OCI-LY3 (cell line): ENCODE results near the gene SPAG6.
A peak's percentile ranks its signal among the peaks of the same experiment; 100 is the strongest.

Experiments used
- H2AFZ ChIP-seq: fragments of 200-600, 300-600 bp; shearing (Covaris generic); 2 replicates; pipeline ENCODE4 v1.6.0; 2014; ENCODE audit warnings: antibody characterized with exemption, low read depth, low read length
- H3K27ac ChIP-seq: fragments of 200-600, 300-600 bp; sonication (generic); 2 replicates; pipeline ENCODE4 v1.5.1; 2014; ENCODE audit warnings: mild to moderate bottlenecking, low read length, moderate library complexity, mixed read lengths
- H3K27me3 ChIP-seq: fragments of 200-600, 300-600 bp; sonication (generic); 2 replicates; pipeline ENCODE4 v1.6.1; 2014; ENCODE audit warnings: low read depth, low read length, mixed read lengths
- H3K36me3 ChIP-seq: fragments of 200-600, 300-600 bp; sonication (generic); replicated peaks from 2 replicates; pipeline ENCODE3; 2014; ENCODE audit warnings: low read depth, low read length, mixed read lengths
- H3K4me1 ChIP-seq: fragments of 300-600, 200-600 bp; sonication (generic); 2 replicates; pipeline ENCODE4 v1.6.1; 2014; ENCODE audit warnings: low read length, mixed read lengths
- H3K4me2 ChIP-seq: fragments of 200-600, 300-600 bp; sonication (generic); 2 replicates; pipeline ENCODE4 v1.6.1; 2014; ENCODE audit warnings: low read length, mixed read lengths
- H3K4me3 ChIP-seq: fragments of 300-600, 200-600 bp; sonication (generic); 2 replicates; pipeline ENCODE4 v1.5.1; 2014; ENCODE audit warnings: antibody characterized with exemption, mild to moderate bottlenecking, low read length, moderate library complexity
- H3K79me2 ChIP-seq: fragments of 300-600, 200-600 bp; shearing (Covaris generic); 2 replicates; pipeline ENCODE4 v1.6.1; 2014; ENCODE audit warnings: mild to moderate bottlenecking, low read length, mixed read lengths
- H3K9ac ChIP-seq: fragments of 300-600, 200-600 bp; shearing (Covaris generic); 2 replicates; pipeline ENCODE4 v1.6.0; 2014; ENCODE audit warnings: mild to moderate bottlenecking, low read length, moderate library complexity
- H3K9me3 ChIP-seq: fragments of 200-600, 300-600 bp; shearing (Covaris generic); 2 replicates; pipeline ENCODE4 v1.6.1; 2014; ENCODE audit warnings: low read length, mixed read lengths; ENCODE audit not compliant: insufficient read depth
- H4K20me1 ChIP-seq: fragments of 200-600, 300-600 bp; sonication (generic); 2 replicates; pipeline ENCODE4 v1.6.1; 2016; ENCODE audit warnings: low read length, mixed read lengths; ENCODE audit not compliant: insufficient read depth
- CTCF ChIP-seq: fragments of 200-600, 300-600 bp; sonication (generic); IDR thresholded peaks from 2 replicates; pipeline ENCODE4 v1.5.1; 2014; ENCODE audit warnings: antibody characterized with exemption, low read length, low read depth
- EZH2phosphoT487 ChIP-seq: fragments of 200-600 bp; shearing (Covaris generic); IDR thresholded peaks from 2 replicates; pipeline ENCODE4 v1.6.1; 2018; ENCODE audit warnings: antibody characterized with exemption, mixed run types, low read depth

Gene SPAG6

GRCh38 chr10:22429146-22429545, 83.8 kb downstream of the SPAG6 start:
- no peak overlapping the region for H3K27ac ChIP-seq
- H3K4me2 ChIP-seq = no peak overlapping the region
- H3K36me3 ChIP-seq = no peaks in the 10 kb centered on the region
- peaks cover 7% of the 10 kb centered on the region for H3K4me1 ChIP-seq
- no peaks in the 10 kb centered on the region for H4K20me1 ChIP-seq
- no peaks in the 10 kb centered on the region for H3K9me3 ChIP-seq
- H3K9ac ChIP-seq = no peak overlapping the region
- TF ChIP-seq CTCF (no peak), EZH2phosphoT487 (no peak)
- H3K79me2 ChIP-seq = no peaks in the 10 kb centered on the region
- H3K4me3 ChIP-seq = no peak overlapping the region
- no peak overlapping the region for H2AFZ ChIP-seq
- peaks cover 20% of the 10 kb centered on the region; the same call in 1 of the 2 replicates for H3K27me3 ChIP-seq

DNA sequence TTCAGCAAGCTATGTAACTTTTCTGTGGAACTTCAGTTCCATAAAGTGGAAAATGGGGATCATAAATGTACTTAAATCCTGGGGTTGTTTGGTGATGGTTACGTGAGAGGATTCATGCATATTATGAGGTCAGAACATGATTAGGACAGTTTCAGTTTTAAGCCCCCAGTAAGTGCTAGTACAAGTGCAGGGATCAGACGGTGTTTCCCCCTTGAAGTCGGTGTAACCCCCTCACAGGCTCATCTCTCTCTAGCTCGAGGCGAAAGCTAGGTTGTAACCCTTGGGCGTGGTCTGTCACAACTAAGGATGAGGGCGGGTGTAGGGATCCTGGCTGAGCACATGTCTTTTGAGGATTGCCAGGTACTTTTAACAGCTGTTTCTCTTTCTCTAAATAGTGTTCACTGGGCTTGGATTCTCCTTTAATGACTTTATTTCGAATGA, 84.7 kb downstream of the SPAG6 start:
- no peak for TF ChIP-seq EZH2phosphoT487
- TF ChIP-seq CTCF = no peak
- Histone ChIP-seq H4K20me1 (no peaks in the 10 kb centered on the region), H3K27ac (no peak overlapping the region)

DNA sequence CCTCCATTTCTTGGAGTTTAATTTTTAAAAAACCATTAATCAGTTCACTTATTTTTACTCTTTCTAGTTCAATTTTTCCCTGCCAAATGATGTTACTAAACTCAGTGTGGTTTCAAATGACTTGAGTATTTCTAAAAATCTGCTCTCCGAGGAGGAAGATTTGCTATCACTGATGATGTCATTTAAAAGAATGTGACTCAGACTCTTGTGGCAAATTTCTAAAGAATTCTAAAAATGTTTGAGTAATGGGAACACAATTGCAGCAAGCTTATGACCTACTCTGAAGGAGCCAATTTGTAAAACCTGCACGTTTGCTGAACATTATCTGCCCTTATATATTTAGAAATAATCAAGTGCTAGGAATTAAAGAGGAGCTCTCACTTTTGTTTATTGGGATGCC, 88.6 kb downstream of the SPAG6 start:
- Histone ChIP-seq H3K36me3 (no peaks in the 10 kb centered on the region), H3K27me3 (peaks cover 6% of the 10 kb centered on the region; the same call in 1 of the 2 replicates), H3K9me3 (no peaks in the 10 kb centered on the region), H3K4me3 (no peak overlapping the region), H3K79me2 (no peaks in the 10 kb centered on the region), H2AFZ (no peak overlapping the region), H3K9ac (no peak overlapping the region), H3K27ac (no peak overlapping the region), H3K4me2 (no peak overlapping the region), H4K20me1 (no peaks in the 10 kb centered on the region), H3K4me1 (peaks cover 4% of the 10 kb centered on the region; the same call in 1 of the 2 replicates)
- TF ChIP-seq CTCF (no peak), EZH2phosphoT487 (no peak)

More for the DNA sequence above, 84.7 kb downstream of the SPAG6 start:
- Histone ChIP-seq H3K4me1 (peaks cover 3% of the 10 kb centered on the region; the same call in 1 of the 2 replicates), H3K9ac (no peak overlapping the region), H3K27me3 (peaks cover 20% of the 10 kb centered on the region; the same call in 1 of the 2 replicates), H3K79me2 (no peaks in the 10 kb centered on the region), H3K36me3 (no peaks in the 10 kb centered on the region), H3K9me3 (no peaks in the 10 kb centered on the region), H3K4me3 (no peak overlapping the region), H3K4me2 (peak overlapping the region; percentile 5; the same call in 1 of the 2 replicates), H2AFZ (no peak overlapping the region)

DNA sequence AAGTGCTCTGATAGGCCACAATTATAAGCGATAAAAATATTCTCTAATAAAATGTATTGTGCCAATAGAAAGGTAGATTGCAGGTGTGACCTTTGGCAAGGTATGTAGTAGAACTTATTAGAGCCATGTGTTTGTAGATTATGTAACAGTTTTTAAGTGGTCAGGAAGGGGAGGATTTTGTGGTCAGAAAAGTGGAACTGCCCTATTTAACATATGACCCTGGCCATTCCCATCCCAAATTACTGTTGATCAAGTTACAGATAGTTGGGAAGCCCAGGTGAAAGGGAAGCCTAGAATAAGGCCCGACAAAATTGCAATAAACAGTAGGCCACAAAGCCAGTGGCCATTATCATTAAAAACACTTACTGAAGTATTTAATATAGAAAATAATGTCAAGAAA, 89.2 kb downstream of the SPAG6 start:
- no peaks in the 10 kb centered on the region for H3K36me3 ChIP-seq
- H3K4me2 ChIP-seq = no peak overlapping the region
- no peaks in the 10 kb centered on the region for H3K79me2 ChIP-seq
- no peaks in the 10 kb centered on the region for H4K20me1 ChIP-seq
- H3K9ac ChIP-seq = no peak overlapping the region
- no peak for TF ChIP-seq CTCF
- no peak for TF ChIP-seq EZH2phosphoT487
- no peak overlapping the region for H3K27ac ChIP-seq
- peaks cover 6% of the 10 kb centered on the region; the same call in 1 of the 2 replicates for H3K27me3 ChIP-seq
- no peaks in the 10 kb centered on the region for H3K9me3 ChIP-seq
- H3K4me3 ChIP-seq = no peak overlapping the region
- peaks cover 4% of the 10 kb centered on the region; the same call in 1 of the 2 replicates for H3K4me1 ChIP-seq
- H2AFZ ChIP-seq = no peak overlapping the region
